Pancreas (tissue), 10 donors: ENCODE data around the gene SPTBN1. TPM values are rescaled to one million over a fixed set of nuclear protein-coding genes. Genes with fewer than 3 reads are reported as not detected.

Experiments
- ATAC-seq, 4 donors: fragments of 200-7000 bp; cut with Tn5 transposase; one replicate each; pipeline versions ENCODE4 v1.8.0 to v1.9.1; 2020; ENCODE audit warnings: mild to moderate bottlenecking in 4 of 4, moderate library complexity in 4 of 4
- DNase-seq, 6 donors: peaks; one replicate each; pipeline ENCODE4 v3.0.0-alpha.2; 2020
- FAIRE-seq: peaks from 2 replicates; lab custom pipeline; 2012; peaks lifted over from hg19 to GRCh38; lab: Jason Lieb, UNC
- H3K27ac ChIP-seq, 4 donors: fragments of 200-600 bp; sonication (generic); 1 replicate in 3 of 4; 2 replicates in 1 of 4; pipeline versions ENCODE4 v1.5.0 to v1.8.0; 2020
- H3K27me3 ChIP-seq, 4 donors: fragments of 200-600 bp; one replicate each; pipeline ENCODE4 v1.8.0; 2021
- H3K36me3 ChIP-seq, 3 donors: fragments of 200-600 bp; sonication (generic) in 1 of 3; one replicate each; pipeline versions ENCODE4 v1.5.0 to v1.8.0; 2020 to 2021
- H3K4me1 ChIP-seq, 3 donors: fragments of 200-600 bp; one replicate each; pipeline ENCODE4 v1.8.0; 2021
- H3K4me3 ChIP-seq, 4 donors: fragments of 200-600 bp; sonication (generic) in 2 of 4; one replicate each; pipeline versions ENCODE4 v1.5.0 to v1.8.0; 2020 to 2021
- H3K9me3 ChIP-seq, 4 donors: fragments of 200-600 bp; one replicate each; pipeline ENCODE4 v1.8.0; 2021
- WGBS, 2 donors: extraction: QIAGEN DNeasy Blood & Tissue Kit; methylation state at CpG; one replicate each; pipeline ENCODE4 v1.1.7; 2013; 5-methylcytosine and 5-hydroxymethylcytosine counted together
- intact Hi-C, 3 donors: fragments of 100-400 bp; cut with DNase I; formaldehyde crosslinking; loops; one replicate each; pipeline versions ENCODE4 v1.11.1 to v1.14.2; 2022
- polyA plus RNA-seq, 2 donors: library from polyadenylated mRNA; stranded (reverse); fragments of 200-250 nt; gene quantifications; one replicate each; pipeline ENCODE4 v1.2.3, GENCODE V29; 2013
- total RNA-seq, 6 donors: library from RNA; stranded (reverse); fragmentation: NEBNext Ultra II Directional in 4 of 6; extraction: Animal tissue kit (Norgen Biotek cat#: 25700) in 4 of 6; gene quantifications; one replicate each; pipeline versions ENCODE4 v1.2.1 to v1.2.4, GENCODE V29; 2021 to 2023
- TF ChIP-seq, protein P1 (sequence below), 4 donors: fragments of 200-600 bp; sonication (generic) in 3 of 4; IDR thresholded peaks; one replicate each; pipeline versions ENCODE4 v1.5.0 to v1.8.0; 2021; ENCODE audit warnings: antibody characterized with exemption in 4 of 4
- donor health status: healthy with polysubstance abuse.
- donor health status: DM: no; HTN: no; CAD: no; lungs with moderate emphysema.
- donor health status: DM: no; HTN: no; CAD: no.
- donor health status: control.
- donor health status: control.
- donor health status: Bipolar disorder and iron deficiency.
- donor health status: DM: yes; HTN: yes; CAD: no.
- donor health status: DM: no; HTN: no; CAD: no.
- donor health status: DM: no; HTN: no; CAD: no.
- donor health status: DM: yes; HTN: yes; CAD: no.

SPTBN1 gene
- total and polyA plus RNA-seq, 8 donors, result 43.8 to 192 (median 84.4) TPM

- Histone ChIP-seq H3K4me3 (no peak overlapping the region), H3K27ac (no peak overlapping the region), H3K27me3 (no peaks in the 10 kb centered on the region), H3K36me3 (no peaks in the 10 kb centered on the region), H3K4me1 (peaks cover 0 to 29% (median 8%) of the 10 kb centered on the region in 3 donors), H3K9me3 (no peaks in the 10 kb centered on the region)
- DNase-seq (no peak), FAIRE-seq (no peak), ATAC-seq (no peak)
- TF ChIP-seq, protein P1, sequence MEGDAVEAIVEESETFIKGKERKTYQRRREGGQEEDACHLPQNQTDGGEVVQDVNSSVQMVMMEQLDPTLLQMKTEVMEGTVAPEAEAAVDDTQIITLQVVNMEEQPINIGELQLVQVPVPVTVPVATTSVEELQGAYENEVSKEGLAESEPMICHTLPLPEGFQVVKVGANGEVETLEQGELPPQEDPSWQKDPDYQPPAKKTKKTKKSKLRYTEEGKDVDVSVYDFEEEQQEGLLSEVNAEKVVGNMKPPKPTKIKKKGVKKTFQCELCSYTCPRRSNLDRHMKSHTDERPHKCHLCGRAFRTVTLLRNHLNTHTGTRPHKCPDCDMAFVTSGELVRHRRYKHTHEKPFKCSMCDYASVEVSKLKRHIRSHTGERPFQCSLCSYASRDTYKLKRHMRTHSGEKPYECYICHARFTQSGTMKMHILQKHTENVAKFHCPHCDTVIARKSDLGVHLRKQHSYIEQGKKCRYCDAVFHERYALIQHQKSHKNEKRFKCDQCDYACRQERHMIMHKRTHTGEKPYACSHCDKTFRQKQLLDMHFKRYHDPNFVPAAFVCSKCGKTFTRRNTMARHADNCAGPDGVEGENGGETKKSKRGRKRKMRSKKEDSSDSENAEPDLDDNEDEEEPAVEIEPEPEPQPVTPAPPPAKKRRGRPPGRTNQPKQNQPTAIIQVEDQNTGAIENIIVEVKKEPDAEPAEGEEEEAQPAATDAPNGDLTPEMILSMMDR (IDR thresholded peaks at IDR 0.05), result no peak
- WGBS, 2 donors, result 88 to 94% methylated on average over 8 of the region's 8 CpGs
- intact Hi-C loops, result no loop called here
Observed at GRCh38 chr2:54675281-54675680, 219.2 kb downstream of the SPTBN1 start.

- ATAC-seq (peak; percentile 39 to 71 (median 60)), FAIRE-seq (no peak), DNase-seq (peak; percentile 54 to 84 (median 74))
- TF ChIP-seq, protein P1 (IDR thresholded peaks at IDR 0.05), result no peak
- Histone ChIP-seq H3K4me1 (peaks cover 0 to 27% (median 8%) of the 10 kb centered on the region in 3 donors), H3K4me3 (no peak overlapping the region), H3K27me3 (no peaks in the 10 kb centered on the region), H3K27ac (peak overlapping the region in 1 of 4 donors; percentile 23), H3K36me3 (no peaks in the 10 kb centered on the region), H3K9me3 (no peaks in the 10 kb centered on the region)
- 21 to 29% methylated on average over 11 of the region's 11 CpGs for WGBS, 2 donors
- intact Hi-C loops, result no loop called here
Observed at GRCh38 chr2:54675738-54676137, 219.6 kb downstream of the SPTBN1 start.

DNA sequence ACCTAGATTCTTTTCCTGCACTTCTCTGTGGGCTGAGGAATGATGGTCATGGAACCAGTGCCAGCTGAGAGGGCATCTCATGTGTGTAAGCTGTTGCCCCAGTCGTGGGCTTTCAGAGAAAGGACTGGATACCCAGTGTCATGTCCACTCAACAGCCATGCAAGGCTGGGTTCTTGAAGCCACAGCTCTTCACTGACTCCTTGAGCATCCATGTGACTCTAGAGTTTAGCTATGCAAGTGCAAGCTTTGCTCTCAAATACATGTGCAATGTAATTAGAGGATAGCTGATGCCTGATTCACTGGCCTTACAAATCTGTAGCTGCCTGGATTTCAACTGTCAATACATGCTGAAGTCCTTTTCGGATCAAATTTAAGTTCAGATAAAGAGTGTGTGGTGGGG lies 220.5 kb downstream of the SPTBN1 start:
- Histone ChIP-seq H3K4me3 (no peak overlapping the region), H3K27me3 (no peaks in the 10 kb centered on the region), H3K4me1 (peaks cover 0 to 27% (median 8%) of the 10 kb centered on the region in 3 donors), H3K27ac (no peak overlapping the region), H3K36me3 (no peaks in the 10 kb centered on the region), H3K9me3 (no peaks in the 10 kb centered on the region)
- TF ChIP-seq, protein P1 (IDR thresholded peaks at IDR 0.05), result no peak
- FAIRE-seq, result no peak
- WGBS, 2 donors, result 57 to 70% methylated on average over 2 of the region's 2 CpGs
- no peak for DNase-seq
- intact Hi-C loops, result no loop called here
- no peak for ATAC-seq

DNA sequence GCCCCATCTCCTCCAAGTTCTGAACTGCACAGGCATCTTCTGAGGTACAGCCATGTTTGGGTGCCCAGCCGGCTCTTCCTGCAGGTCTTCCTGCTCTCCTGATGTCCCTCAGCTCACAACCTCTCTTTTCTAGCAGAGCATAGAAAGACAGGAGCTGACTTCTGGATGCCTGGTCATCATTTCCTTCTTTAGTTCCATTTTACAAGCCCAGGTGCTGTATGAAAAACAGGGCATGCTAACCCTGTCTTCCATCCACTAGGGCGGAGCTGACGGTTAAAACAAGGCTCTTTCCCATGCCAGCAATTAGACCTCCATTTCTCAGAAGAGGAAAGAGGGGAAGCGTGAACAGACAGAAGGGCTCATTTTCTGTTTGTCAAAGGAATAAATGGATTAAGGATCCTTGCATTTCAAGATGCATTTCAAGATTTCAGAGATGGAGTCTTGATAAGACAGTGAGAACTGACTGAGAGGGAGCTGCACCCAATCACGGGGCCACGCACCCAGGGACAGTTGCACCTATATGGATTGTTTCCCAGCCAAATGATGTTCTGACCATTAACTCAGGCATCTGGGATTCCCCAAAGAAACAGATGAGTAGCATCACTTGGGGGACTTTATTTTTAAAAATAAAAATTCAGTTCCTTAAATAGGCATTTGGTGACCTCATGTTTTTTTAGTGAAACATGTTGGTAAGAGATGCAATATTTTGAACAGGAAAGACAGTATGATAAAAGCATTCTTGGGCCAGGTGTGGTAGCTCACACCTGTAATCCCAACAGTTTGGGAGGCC lies 221.5 kb downstream of the SPTBN1 start:
- DNase-seq (no peak), FAIRE-seq (no peak), ATAC-seq (no peak)
- Histone ChIP-seq H3K4me1 (peaks cover 0 to 21% (median 8%) of the 10 kb centered on the region in 3 donors), H3K27ac (no peak overlapping the region), H3K36me3 (no peaks in the 10 kb centered on the region), H3K9me3 (no peaks in the 10 kb centered on the region), H3K27me3 (no peaks in the 10 kb centered on the region), H3K4me3 (no peak overlapping the region)
- TF ChIP-seq, protein P1 (IDR thresholded peaks at IDR 0.05), result no peak
- 91 to 98% methylated on average over 6 of the region's 6 CpGs for WGBS, 2 donors
- intact Hi-C loops, result no loop called here

DNA sequence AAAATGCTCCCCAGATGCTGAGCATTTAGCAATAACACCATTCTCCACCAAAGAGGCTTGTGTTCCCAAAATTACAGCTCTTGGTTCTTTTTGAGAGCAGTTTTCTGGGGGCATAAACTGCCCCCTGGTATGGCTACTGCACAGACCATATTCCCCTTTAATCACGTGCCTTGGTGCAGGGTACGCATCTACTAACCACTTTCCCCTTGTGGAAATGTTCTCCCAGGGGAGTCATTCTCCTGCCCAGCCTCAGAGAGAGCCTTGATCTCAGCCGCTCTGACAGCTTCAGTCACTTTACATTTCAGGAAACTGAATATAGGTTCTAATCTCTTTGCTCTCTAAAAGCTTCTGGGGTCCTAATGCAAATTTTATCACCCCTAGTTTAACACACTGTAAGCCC lies 222.6 kb downstream of the SPTBN1 start:
- ATAC-seq (no peak), FAIRE-seq (no peak), DNase-seq (no peak)
- Histone ChIP-seq H3K27me3 (no peaks in the 10 kb centered on the region), H3K4me1 (peaks cover 0 to 13% (median 1%) of the 10 kb centered on the region in 3 donors), H3K36me3 (no peaks in the 10 kb centered on the region), H3K9me3 (no peaks in the 10 kb centered on the region), H3K27ac (no peak overlapping the region), H3K4me3 (no peak overlapping the region)
- TF ChIP-seq, protein P1 (IDR thresholded peaks at IDR 0.05), result no peak
- intact Hi-C loops, result no loop called here
- 83 to 91% methylated on average over 3 of the region's 3 CpGs for WGBS, 2 donors
